GM21367 (cell line): ENCODE data around the gene EMX1.

ENCODE experiments used
- ATAC-seq: cut with Tn5 transposase; IDR thresholded peaks from one replicate; pipeline ENCODE4 v1.9.1; 2021; ENCODE audit not compliant: unreplicated experiment

EMX1 gene

GRCh38 chr2:72974436-72974754 lies 57.1 kb downstream of the EMX1 start:
- no peak for ATAC-seq

DNA sequence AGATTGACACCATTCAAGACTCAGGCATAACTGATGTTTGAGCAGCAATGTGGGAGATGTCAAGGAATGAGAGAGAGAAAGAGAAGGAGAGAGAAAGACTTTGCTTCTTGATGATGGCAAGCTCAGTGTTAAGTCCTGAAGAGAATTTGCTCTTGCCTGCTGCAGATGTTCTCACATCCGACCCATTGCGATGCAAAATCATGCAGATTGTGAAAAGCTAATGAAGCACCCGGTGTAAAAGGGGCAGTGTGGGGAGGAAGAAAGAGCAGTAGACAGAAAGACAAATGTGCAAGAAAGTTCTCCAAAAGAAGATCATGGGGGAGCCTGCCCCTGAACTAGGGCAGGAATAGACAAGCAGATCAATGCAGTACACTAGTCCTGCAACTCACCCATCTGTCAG lies 57.7 kb downstream of the EMX1 start:
- no peak for ATAC-seq

DNA sequence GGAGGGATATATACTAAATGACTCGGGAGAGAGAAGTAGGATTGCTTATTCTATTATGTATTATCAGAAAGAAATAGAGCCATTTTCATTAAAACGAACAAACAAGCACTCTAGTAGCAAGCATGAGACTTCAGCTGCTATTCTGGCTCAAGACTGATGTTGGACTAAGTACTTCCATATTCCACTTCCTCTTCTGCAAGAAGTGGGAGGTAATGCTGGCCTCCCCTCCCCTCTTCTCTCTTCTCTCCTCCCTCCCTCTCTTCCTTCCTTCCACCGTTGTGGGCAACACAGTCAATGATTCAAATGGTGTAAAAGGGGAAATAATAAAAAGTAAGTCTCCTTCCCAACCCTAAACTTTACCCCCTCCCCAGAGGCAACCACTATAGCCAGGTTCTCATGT lies 62.6 kb downstream of the EMX1 start:
- no peak for ATAC-seq

DNA sequence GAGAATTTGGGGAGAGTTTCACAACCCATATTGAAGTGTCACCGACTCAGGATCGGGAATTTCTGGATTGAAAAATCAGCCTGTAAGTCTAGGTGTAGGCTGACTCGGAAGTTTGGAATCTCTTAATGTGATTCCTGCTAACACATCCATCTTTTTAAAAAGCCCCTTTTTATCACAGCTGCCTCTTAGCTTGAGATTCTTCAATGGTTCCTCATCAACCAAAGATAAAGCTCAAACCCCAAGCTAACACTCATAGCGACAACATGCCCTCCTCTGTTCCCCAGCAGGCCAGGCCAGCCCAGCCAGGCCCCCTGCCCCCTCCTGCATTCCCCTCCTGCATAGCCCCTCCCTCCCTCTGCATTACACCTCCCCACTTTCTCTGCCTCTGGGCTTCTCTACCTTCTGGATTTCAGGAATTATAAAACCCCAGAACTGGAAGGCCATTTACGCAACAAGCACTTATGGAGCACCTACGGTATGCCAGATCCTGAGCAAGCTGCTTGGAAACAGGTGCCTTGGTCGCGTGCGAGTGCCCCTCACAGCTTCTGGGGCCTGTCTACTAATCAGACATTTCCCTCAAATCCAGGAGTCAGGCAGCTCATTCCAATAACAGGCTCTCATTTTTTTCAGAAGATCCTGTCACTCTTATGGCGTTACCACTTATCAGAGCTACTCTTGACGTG lies 63.4 kb downstream of the EMX1 start:
- no peak for ATAC-seq

DNA sequence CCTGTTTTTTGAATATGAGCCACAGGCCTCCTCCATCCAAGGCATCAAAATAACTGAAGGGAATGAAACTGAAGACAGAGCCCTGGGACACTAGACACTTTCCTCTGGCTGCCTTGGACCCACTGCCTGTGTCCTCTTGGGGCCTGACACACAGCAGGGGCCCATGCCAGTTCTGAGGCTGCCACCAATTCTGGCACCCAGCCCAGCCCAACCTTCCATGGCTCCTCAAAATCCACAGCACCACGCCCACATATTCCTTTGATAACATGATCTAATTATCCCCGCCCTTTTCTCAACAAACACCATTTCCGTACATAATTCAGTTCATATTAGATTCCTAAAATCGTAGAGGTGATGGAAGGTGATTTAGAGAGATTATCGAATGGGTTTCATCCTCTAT lies 64.2 kb downstream of the EMX1 start:
- no peak for ATAC-seq

- ATAC-seq: no peak
These were observed 64.9 kb downstream of the EMX1 start for GRCh38 chr2:72982219-72982618.

GRCh38 chr2:72982781-72983499 lies 65.6 kb downstream of the EMX1 start:
- no peak for ATAC-seq

DNA sequence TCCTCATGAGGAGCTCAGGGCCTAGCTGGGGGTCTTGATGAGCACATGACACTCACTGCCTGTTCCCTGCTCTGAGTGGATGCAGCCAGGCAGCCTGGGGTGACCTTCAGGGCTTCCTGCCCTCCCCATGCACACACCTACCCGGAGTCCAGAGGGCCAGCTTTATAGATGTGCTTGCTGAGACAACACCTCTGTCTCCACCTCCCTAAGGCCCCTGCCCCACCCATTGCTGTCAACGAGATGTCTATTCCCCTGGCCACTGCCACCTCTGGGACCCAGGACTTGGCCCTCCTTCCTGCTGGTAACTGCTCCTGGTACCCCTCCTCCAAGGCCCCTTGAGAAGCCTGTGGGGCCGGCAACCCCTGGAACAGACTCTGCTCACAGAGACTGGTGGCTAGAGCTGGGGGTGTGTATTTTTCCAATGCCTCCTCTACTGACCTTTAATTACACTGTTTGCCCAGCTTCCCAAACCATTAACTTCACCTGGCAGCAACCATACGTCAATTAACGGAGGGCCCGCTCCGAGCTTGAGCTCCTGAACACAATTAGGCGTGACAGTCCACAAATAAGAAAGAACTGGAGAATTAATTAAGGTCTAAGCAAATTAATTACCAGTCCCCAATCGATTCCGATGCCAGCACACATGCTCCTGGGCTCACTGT lies 66.3 kb downstream of the EMX1 start:
- ATAC-seq: no peak

DNA sequence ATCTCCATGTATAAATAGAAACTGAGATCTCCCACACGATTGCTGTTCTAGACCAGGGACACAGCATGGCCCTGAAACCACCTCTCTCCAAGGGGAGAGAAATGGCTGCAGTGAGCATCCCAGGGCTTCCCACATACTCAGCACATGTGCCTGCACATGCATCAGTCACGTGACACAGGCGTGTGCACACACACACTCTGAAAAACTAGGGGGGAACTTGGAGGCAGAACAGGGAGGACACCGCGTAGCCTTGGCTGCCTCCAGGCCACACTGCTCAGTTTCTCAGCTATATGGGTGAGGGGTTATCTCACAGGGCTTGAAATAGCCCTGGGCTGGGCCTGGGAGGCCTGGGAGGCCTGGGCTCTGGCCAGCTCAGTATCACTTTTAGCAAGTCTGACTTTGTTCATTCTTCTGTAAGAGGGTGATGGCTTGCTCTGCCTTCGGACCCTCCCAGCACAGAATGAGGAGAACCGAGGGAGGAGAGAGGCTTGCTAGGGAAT lies 66.9 kb downstream of the EMX1 start:
- no peak for ATAC-seq
